Kidney (tissue), 14 donors: Measurements from ENCODE around the gene FBXO2. TPM values are rescaled to one million over a fixed set of nuclear protein-coding genes. Genes with fewer than 3 reads are reported as not detected.

Experiments used
- DNase-seq, 5 donors: peaks; one replicate each; pipeline ENCODE4 v3.0.0-alpha.2; 2013 to 2020
- FAIRE-seq: peaks from 2 replicates; lab custom pipeline; 2012; peaks lifted over from hg19 to GRCh38; lab: Jason Lieb, UNC
- H3K27ac ChIP-seq, 2 donors: one replicate each; pipeline ENCODE4 v1.7.0; 2013; ENCODE audit warnings: low read depth in 2 of 2, low read length in 2 of 2, inconsistent platforms in 1 of 2
- H3K27me3 ChIP-seq: one replicate; pipeline ENCODE4 v1.7.1; 2013; ENCODE audit warnings: low read length, inconsistent platforms; ENCODE audit not compliant: control insufficient read depth, insufficient read depth
- H3K36me3 ChIP-seq, 3 donors: one replicate each; pipeline versions ENCODE4 v1.7.0 to v1.7.1; 2013; ENCODE audit warnings: low read length in 3 of 3, control low read depth in 1 of 3, inconsistent platforms in 1 of 3; ENCODE audit not compliant: insufficient read depth in 3 of 3, control insufficient read depth in 2 of 3
- H3K4me1 ChIP-seq, 3 donors: one replicate each; pipeline versions ENCODE4 v1.7.0 to v1.7.1; 2013; ENCODE audit warnings: low read length in 3 of 3, inconsistent platforms in 1 of 3, low read depth in 1 of 3; ENCODE audit not compliant: control insufficient read depth in 2 of 3, insufficient read depth in 2 of 3
- H3K4me3 ChIP-seq, 3 donors: one replicate each; pipeline versions ENCODE4 v1.7.0 to v1.8.1; 2013; ENCODE audit warnings: low read length in 3 of 3, control low read depth in 1 of 3, inconsistent platforms in 1 of 3
- H3K9ac ChIP-seq, 3 donors: one replicate each; pipeline versions ENCODE4 v1.7.0 to v1.7.1; 2013; ENCODE audit warnings: low read length in 3 of 3, control low read depth in 1 of 3, inconsistent platforms in 1 of 3
- H3K9me3 ChIP-seq, 3 donors: one replicate each; pipeline versions ENCODE4 v1.7.0 to v1.7.1; 2013; ENCODE audit warnings: low read length in 3 of 3, control low read depth in 1 of 3, inconsistent platforms in 1 of 3; ENCODE audit not compliant: control insufficient read depth in 2 of 3, insufficient read depth in 1 of 3
- intact Hi-C: fragments of 100-400 bp; cut with DNase I; formaldehyde crosslinking; loops from one replicate; pipeline ENCODE4 v1.11.1; 2022
- polyA plus RNA-seq: library from polyadenylated mRNA; stranded (reverse); fragments of 350-450 nt; fragmentation: Illumina TruSeq; extraction: RNeasy Lipid Tissue Mini Kit (QIAGEN cat#74804); gene quantifications from one replicate; pipeline ENCODE4 v1.2.3, GENCODE V29; 2014; ENCODE audit warnings: low read depth, low replicate concordance; ENCODE audit not compliant: insufficient read depth
- total RNA-seq: library from RNA; stranded (reverse); fragmentation: NEBNext Ultra II Directional; extraction: Animal tissue kit (Norgen Biotek cat#: 25700); gene quantifications from one replicate; pipeline ENCODE4 v1.2.1, GENCODE V29; 2021
- TF ChIP-seq, protein P1 (sequence below): IDR thresholded peaks from 3 replicates; pipeline ENCODE4 v1.5.1; 2012; ENCODE audit warnings: mild to moderate bottlenecking, moderate library complexity, borderline replicate concordance; ENCODE audit not compliant: insufficient read depth; ENCODE audit errors: extremely low read depth
- donor health status: control.
- donor health status: control.
- donor health status: control.
- donor health status: control.
- donor health status: control.
- donor health status: DM: yes; HTN: yes; CAD: no.
- donor health status: Normal renal cell carcinoma (clear cell type).

Gene FBXO2
- total and polyA plus RNA-seq, 2 donors from 2014 or later, result 10.2 to 38.4 TPM

DNA sequence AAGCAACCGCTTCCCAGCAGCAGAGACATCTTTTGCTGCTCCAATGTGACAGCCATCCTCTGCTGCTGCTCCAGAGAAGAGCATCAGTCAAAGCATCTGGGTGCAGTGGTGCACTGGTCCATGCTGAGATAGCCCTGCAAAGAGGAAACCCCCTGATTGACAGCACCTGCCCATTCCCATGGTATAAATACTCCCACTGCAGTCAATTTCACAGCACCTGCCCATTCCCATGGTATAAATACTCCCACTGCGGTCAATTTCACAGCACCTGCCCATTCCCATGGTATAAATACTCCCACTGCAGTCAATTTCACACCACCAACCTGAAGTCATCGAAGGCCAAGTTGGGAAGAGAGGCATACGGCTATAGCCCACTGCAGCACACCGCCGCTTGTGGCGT is 25.5 kb downstream of the FBXO2 start:
- no peak for DNase-seq
- Histone ChIP-seq H3K4me1 (no peaks in the 10 kb centered on the region), H3K9ac (no peak overlapping the region), H3K9me3 (peaks cover 0 to 5% (median 0%) of the 10 kb centered on the region in 3 donors), H3K27ac (no peak overlapping the region), H3K27me3 (no peaks in the 10 kb centered on the region), H3K36me3 (no peaks in the 10 kb centered on the region), H3K4me3 (no peak overlapping the region)
- intact Hi-C loops, result no loop called here
- FAIRE-seq, result no peak
- TF ChIP-seq, protein P1, sequence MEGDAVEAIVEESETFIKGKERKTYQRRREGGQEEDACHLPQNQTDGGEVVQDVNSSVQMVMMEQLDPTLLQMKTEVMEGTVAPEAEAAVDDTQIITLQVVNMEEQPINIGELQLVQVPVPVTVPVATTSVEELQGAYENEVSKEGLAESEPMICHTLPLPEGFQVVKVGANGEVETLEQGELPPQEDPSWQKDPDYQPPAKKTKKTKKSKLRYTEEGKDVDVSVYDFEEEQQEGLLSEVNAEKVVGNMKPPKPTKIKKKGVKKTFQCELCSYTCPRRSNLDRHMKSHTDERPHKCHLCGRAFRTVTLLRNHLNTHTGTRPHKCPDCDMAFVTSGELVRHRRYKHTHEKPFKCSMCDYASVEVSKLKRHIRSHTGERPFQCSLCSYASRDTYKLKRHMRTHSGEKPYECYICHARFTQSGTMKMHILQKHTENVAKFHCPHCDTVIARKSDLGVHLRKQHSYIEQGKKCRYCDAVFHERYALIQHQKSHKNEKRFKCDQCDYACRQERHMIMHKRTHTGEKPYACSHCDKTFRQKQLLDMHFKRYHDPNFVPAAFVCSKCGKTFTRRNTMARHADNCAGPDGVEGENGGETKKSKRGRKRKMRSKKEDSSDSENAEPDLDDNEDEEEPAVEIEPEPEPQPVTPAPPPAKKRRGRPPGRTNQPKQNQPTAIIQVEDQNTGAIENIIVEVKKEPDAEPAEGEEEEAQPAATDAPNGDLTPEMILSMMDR, result no peak

DNA sequence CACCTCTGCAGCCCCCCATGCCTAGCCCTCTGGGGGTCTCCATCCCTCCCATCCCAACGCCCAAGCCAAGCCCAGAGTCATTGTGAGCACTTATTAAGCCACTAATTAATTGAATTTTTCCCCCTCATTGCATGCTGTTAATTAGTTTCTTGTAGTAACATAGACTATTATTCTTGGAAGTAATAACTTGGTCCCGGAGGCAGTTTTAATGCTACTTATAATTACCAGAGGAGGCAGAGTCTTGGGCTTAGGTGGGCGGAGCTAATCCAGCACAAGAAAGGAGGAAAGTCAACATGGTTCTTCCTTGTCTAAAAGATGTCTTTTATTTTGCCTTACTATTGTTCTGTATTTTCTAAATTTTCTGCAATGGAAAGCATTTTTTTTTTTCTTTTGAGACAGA is 27.7 kb downstream of the FBXO2 start:
- H3K4me1 ChIP-seq, result no peaks in the 10 kb centered on the region
- TF ChIP-seq, protein P1, result no peak
- H3K27me3 ChIP-seq, result no peaks in the 10 kb centered on the region
- no peak overlapping the region for H3K9ac ChIP-seq
- H3K27ac ChIP-seq, result no peak overlapping the region
- no peak for FAIRE-seq
- peak in 1 of 5 donors; percentile 5 for DNase-seq
- peaks cover 0 to 5% (median 0%) of the 10 kb centered on the region in 3 donors for H3K9me3 ChIP-seq
- H3K36me3 ChIP-seq, result no peaks in the 10 kb centered on the region
- no peak overlapping the region for H3K4me3 ChIP-seq
- intact Hi-C loops, result no loop called here

DNA sequence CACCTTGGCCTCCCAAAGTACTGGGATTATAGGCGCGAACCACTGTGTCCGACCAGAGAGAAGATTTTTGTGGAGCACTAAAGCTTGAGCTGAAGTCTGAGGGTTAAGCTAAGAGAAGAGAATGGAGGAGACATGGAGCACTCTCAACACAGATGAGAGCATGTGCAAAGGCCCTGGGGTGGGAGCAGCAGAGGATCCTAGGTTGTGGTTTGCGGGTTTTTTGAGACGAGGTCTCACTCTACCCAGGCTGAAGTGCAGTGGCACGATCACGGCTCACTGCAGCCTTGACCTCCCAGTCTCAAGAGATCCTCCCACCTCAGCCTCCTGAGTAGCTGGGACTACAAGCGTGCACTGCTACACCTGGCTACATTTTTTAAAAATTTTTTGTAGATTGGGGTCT is 30.5 kb downstream of the FBXO2 start:
- Histone ChIP-seq H3K9me3 (peaks cover 0 to 3% (median 0%) of the 10 kb centered on the region in 3 donors), H3K4me1 (no peaks in the 10 kb centered on the region), H3K27me3 (no peaks in the 10 kb centered on the region), H3K27ac (no peak overlapping the region), H3K4me3 (no peak overlapping the region), H3K36me3 (no peaks in the 10 kb centered on the region), H3K9ac (no peak overlapping the region)
- intact Hi-C loops, result no loop called here
- DNase-seq (no peak), FAIRE-seq (no peak)
- TF ChIP-seq, protein P1, result no peak

DNA sequence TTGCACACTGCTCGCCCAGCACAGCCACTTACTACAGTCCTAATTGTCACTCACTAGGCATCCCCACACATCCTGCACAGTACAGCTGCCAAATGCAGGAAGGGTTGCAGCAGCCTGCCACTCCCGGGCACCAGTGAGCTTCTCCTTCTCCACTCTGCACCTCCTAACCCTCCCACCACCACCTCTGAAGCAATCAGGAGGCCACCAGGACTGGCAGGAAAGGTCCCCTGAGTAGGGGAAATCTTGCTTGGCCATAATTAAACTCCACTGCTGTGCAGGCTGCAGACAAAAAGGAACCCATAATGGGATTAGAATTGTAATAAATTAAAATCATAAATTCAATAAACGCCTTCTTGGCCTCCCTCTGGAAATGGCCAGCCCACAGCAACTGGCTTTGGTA is 31.8 kb downstream of the FBXO2 start:
- H3K4me1 ChIP-seq, result no peaks in the 10 kb centered on the region
- TF ChIP-seq, protein P1, result no peak
- H3K27ac ChIP-seq, result no peak overlapping the region
- FAIRE-seq (no peak), DNase-seq (no peak)
- intact Hi-C loops, result no loop called here
- H3K27me3 ChIP-seq, result no peaks in the 10 kb centered on the region
- no peaks in the 10 kb centered on the region for H3K36me3 ChIP-seq
- H3K9ac ChIP-seq, result no peak overlapping the region
- H3K4me3 ChIP-seq, result no peak overlapping the region
- no peaks in the 10 kb centered on the region for H3K9me3 ChIP-seq
